GM12891 (cell line): ENCODE results near the gene PGRMC2.
"Not testable (repeated sequence)": the region's sequence is repeated elsewhere in the genome, so short reads cannot be mapped to it uniquely, and the experiment has no call there.

Experiments used
- POLR2A ChIP-seq: IDR thresholded peaks from 2 replicates; pipeline ENCODE4 v1.6.1; 2011; ENCODE audit warnings: low read depth, low read length, control low read depth
- POLR2AphosphoS5 ChIP-seq: IDR thresholded peaks from 2 replicates; pipeline ENCODE4 v1.6.1; 2011; ENCODE audit warnings: low read depth, low read length, control low read depth
- POU2F2 ChIP-seq: IDR thresholded peaks from 2 replicates; pipeline ENCODE4 v1.6.1; 2011; ENCODE audit warnings: low read depth, mild to moderate bottlenecking, control low read depth, low read length, moderate library complexity
- TAF1 ChIP-seq: IDR thresholded peaks from 2 replicates; pipeline ENCODE4 v1.6.1; 2011; ENCODE audit warnings: low read depth, low read length, control low read depth

GRCh38 chr4:128258166-128258565 lies 29.4 kb downstream of the PGRMC2 start:
- not testable (repeated sequence) for TF ChIP-seq POLR2A, POLR2AphosphoS5, TAF1, POU2F2
